Activated CD8-positive, alpha-beta T cell treated with anti-CD3 and anti-CD28 coated beads, Interleukin-2, amount 10 ng/mL, durations not matched to agents 7 days and 5 days (primary cell): ENCODE data around the gene COL4A3. TPM values are rescaled to one million over a fixed set of nuclear protein-coding genes. Genes with fewer than 3 reads are reported as not detected.

Experiments
- ATAC-seq: fragments of 150-1000 bp; cut with Tn5 transposase; one replicate; pipeline ENCODE4 v1.10.0; 2021; ENCODE audit warnings: moderate library complexity
- CTCF ChIA-PET: fragments of 350-600 bp; sonication (Branson Sonifier 250); formaldehyde crosslinking; loops from one replicate; lab custom pipeline; 2021; ENCODE audit warnings: antibody characterized with exemption; lab: Charles Lee
- POLR2A ChIA-PET: fragments of 350-600 bp; sonication (Branson Sonifier 250); formaldehyde crosslinking; loops from one replicate; lab custom pipeline; 2021; ENCODE audit warnings: antibody characterized with exemption; lab: Charles Lee
- DNase-seq: peaks from one replicate; pipeline ENCODE4 v3.0.0-alpha.2; 2020
- H3K27ac Mint-ChIP-seq: one replicate; pipeline ENCODE4 v1.8.0; 2021; ENCODE audit warnings: mild to moderate bottlenecking, mixed read lengths
- H3K27me3 Mint-ChIP-seq: one replicate; pipeline ENCODE4 v1.8.0; 2021; ENCODE audit warnings: low read depth, mixed read lengths
- H3K36me3 Mint-ChIP-seq: one replicate; pipeline ENCODE4 v1.8.0; 2021; ENCODE audit warnings: low read depth, mixed read lengths
- H3K4me1 Mint-ChIP-seq: one replicate; pipeline ENCODE4 v1.8.0; 2021; ENCODE audit warnings: low read depth, mixed read lengths
- H3K4me3 Mint-ChIP-seq: one replicate; pipeline ENCODE4 v1.8.0; 2021; ENCODE audit warnings: mild to moderate bottlenecking, mixed read lengths
- H3K9me3 Mint-ChIP-seq: one replicate; pipeline ENCODE4 v1.8.0; 2022; ENCODE audit warnings: mixed read lengths; ENCODE audit not compliant: insufficient read depth
- total RNA-seq, 2 experiments: library from RNA; stranded (reverse); gene quantifications; one replicate each; pipeline ENCODE4 v1.2.3, GENCODE V29; 2021

Gene COL4A3
- total RNA-seq = not detected

DNA sequence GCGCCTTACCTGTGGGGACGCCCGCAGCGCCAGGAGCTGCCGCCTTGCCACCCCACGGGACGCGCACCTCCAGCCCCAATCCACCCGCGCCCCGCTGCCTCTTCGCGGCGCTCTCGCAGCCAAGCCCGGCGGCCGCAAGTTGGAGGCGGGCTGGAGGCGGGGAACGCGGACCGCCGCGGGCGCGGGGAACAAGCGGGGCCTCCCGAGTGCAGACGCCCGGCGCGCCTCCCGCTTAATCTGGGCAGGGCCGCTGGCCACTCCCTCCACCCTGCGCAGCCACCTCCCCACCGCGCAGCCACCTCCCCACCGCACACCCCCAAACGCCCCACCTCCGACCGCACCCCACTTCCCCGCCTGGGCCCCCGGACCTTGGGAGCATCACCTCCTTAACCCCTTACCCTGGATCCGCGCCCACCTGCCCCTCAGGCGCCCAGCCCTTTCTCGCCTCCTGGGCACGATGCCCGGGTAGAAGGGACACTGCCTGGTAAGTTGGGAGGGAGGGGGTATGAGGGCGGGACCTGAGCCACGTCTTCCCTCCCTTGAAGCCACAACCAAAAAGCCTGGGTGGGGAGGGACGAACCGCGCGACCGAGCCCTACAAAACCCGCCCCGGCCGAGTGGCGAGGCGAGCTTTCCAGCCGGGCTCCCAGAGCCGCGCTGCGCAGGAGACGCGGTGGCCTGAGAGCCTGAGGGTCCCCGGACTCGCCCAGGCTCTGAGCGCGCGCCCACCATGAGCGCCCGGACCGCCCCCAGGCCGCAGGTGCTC is at the start of gene COL4A3, which contains the start of gene COL4A4:
TSS of gene COL4A3 (plus strand) at position 627 of the 765 bp plus-strand sequence. CDS start at position 730, 103 bp downstream.
TSS of gene COL4A4 (minus strand) at position 208 of the 765 bp plus-strand sequence. CDS start 16,722 bp downstream, outside the sequence.
- H3K36me3 Mint-ChIP-seq = no peaks in the 10 kb centered on the region
- H3K4me3 Mint-ChIP-seq = peak within 1 kb of the TSS; percentile 61
- H3K27me3 Mint-ChIP-seq = peaks cover 71% of the 10 kb centered on the region
- peak; percentile 67 for ATAC-seq
- H3K4me1 Mint-ChIP-seq = peaks cover 9% of the 10 kb centered on the region
- POLR2A ChIA-PET = no interaction called here
- no peak within 1 kb of the TSS for H3K27ac Mint-ChIP-seq
- peak; percentile 29 for DNase-seq
- H3K9me3 Mint-ChIP-seq = no peaks in the 10 kb centered on the region
- CTCF ChIA-PET = no interaction called here

DNA sequence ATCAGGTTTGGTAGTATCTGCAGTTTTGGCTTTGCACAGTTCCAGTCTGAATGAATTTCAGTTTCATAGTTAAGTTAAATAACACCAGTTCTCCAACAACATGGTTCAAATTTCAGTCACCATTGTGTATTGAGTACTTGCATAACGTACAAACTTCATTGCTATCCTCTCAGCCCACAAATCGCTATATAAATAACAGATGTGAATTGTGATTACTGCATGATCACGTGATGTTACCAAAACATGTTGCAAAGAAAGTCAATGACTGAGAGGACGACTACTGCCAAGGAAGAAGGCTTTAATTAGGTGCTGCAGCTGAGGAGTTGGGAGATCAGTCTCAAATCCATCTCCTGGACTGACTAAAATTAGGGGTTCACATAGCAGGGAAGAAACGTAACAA is 48.7 kb upstream of the COL4A3 start:
- no peak for ATAC-seq
- H3K36me3 Mint-ChIP-seq = no peaks in the 10 kb centered on the region
- no peaks in the 10 kb centered on the region for H3K4me1 Mint-ChIP-seq
- no peak for DNase-seq
- H3K4me3 Mint-ChIP-seq = no peak overlapping the region
- ChIA-PET POLR2A (no interaction called here), CTCF (no interaction called here)
- H3K9me3 Mint-ChIP-seq = no peaks in the 10 kb centered on the region
- H3K27me3 Mint-ChIP-seq = peaks cover 18% of the 10 kb centered on the region
- no peak overlapping the region for H3K27ac Mint-ChIP-seq

DNA sequence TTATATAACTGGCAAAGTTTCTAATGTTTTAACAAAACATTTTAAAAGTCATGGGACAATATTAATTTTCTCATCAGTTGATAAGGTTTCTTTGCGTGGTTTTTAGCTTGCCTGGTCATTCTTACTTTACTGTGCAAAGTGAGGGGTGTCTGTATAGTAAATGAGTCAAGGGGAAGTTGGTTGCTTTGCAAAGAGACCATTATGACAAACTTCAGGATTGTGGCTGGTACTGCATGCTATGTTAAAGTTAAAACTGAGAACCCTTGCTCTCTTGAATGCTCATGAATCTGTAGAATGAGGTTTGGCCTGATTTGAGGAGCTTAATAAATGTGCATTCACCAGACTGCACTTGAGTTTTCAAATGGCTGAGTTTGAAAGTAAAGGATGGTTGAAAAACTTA is 47.4 kb upstream of the COL4A3 start:
- no peak for ATAC-seq
- CTCF ChIA-PET = no interaction called here
- Mint-ChIP-seq H3K9me3 (no peaks in the 10 kb centered on the region), H3K27ac (no peak overlapping the region), H3K4me3 (no peak overlapping the region), H3K4me1 (no peaks in the 10 kb centered on the region), H3K27me3 (peaks cover 18% of the 10 kb centered on the region), H3K36me3 (no peaks in the 10 kb centered on the region)
- DNase-seq = no peak
- POLR2A ChIA-PET = no interaction called here

DNA sequence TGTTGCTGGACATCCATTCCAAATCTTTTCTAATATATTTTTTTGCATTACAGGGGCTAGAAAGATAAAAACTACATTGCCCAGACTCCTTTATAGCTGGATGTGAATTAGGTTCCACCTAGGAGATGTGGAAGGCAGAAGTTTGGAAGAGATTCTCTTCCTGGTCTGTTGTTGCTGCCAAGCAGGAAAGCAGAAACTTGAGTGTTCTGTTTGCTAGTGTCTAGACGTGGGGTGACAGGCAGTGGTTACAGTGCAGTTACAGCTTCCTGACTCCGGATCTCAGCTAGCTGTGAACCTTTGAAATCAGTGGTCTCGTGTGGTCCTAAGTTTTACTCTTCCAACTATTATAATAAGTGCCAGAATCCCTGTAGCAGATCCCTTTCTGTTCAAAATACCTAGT is 46.6 kb upstream of the COL4A3 start:
- POLR2A ChIA-PET = no interaction called here
- CTCF ChIA-PET = interaction anchor here (1.1 kb wide), 1 partner anchor 11 kb away, joined by 3 read pairs; no protein-coding TSS in a partner anchor

DNA sequence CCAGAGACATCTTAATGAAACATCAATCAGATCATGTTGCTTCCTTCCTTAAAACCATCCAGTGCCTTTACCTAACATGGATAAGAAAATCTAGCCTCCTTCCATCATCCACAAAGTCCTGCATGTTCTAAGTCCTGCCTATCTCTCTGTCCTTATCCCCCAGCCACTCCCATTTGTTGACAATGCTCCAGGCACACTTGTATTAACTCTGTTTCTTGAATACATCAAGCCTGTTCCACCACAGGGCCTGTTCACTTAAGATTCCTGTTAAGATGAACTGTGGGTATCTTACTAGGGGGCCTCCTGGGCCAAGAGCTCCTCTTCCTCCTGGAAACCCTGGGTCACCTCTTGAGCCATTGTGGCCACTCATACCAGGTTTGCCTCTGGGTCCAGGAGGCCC is 46.1 kb upstream of the COL4A3 start:
- DNase-seq (no peak), ATAC-seq (no peak)
- Mint-ChIP-seq H3K4me1 (no peaks in the 10 kb centered on the region), H3K27me3 (peaks cover 16% of the 10 kb centered on the region), H3K36me3 (no peaks in the 10 kb centered on the region), H3K9me3 (no peaks in the 10 kb centered on the region), H3K27ac (no peak overlapping the region), H3K4me3 (no peak overlapping the region)
- ChIA-PET POLR2A (no interaction called here), CTCF (interaction anchor here (1.1 kb wide), 1 partner anchor 10 kb away, joined by 3 read pairs; no protein-coding TSS in a partner anchor)

More for the DNA sequence above, 46.6 kb upstream of the COL4A3 start:
- Mint-ChIP-seq H3K4me1 (no peaks in the 10 kb centered on the region), H3K27me3 (peaks cover 16% of the 10 kb centered on the region), H3K9me3 (no peaks in the 10 kb centered on the region), H3K4me3 (no peak overlapping the region), H3K27ac (no peak overlapping the region), H3K36me3 (no peaks in the 10 kb centered on the region)
- DNase-seq (no peak), ATAC-seq (no peak)

DNA sequence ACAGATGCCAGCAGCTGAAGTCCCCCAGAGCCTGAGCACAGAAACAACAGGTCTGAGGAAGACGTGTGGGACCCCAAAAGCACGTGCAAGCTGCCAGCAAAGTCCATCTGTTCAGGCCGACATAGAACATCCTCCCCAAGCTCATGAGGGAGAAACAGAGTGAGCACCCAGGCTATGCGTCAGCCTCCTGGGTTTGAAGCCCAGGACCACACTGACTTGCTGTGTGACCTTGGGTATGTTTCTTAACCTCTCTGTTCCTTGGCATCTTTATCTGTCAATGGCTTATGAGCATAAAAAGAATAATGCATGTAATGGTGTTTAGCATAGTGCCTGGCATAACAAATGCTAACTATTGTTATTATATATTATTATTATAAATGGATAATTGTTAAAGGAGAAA is 40.7 kb upstream of the COL4A3 start:
- ChIA-PET POLR2A (no interaction called here), CTCF (no interaction called here)
- Mint-ChIP-seq H3K27me3 (peaks cover 13% of the 10 kb centered on the region), H3K9me3 (no peaks in the 10 kb centered on the region), H3K4me1 (no peaks in the 10 kb centered on the region), H3K4me3 (no peak overlapping the region), H3K27ac (no peak overlapping the region), H3K36me3 (no peaks in the 10 kb centered on the region)
- no peak for ATAC-seq
- DNase-seq = no peak

DNA sequence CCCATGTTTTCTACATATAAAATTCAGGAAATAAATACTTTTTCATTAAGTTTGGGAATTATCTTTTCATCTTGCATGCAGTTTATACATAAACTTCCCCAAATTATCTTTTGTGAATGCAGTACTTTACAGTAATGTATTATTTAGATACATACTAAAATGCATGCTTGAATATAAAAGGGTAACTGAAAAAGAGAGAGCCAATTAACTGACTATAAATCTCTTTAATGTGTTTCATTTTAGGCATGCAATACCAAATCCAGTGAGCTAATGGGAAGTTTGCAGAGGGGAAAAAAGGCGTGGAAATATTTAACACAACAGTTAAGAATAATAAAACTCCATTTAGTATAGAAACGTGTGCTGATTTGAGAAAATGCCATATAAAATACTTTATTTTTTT is 39.6 kb upstream of the COL4A3 start:
- Mint-ChIP-seq H3K27ac (no peak overlapping the region), H3K4me1 (no peaks in the 10 kb centered on the region), H3K27me3 (peaks cover 18% of the 10 kb centered on the region), H3K4me3 (no peak overlapping the region), H3K36me3 (no peaks in the 10 kb centered on the region), H3K9me3 (no peaks in the 10 kb centered on the region)
- ATAC-seq (no peak), DNase-seq (no peak)
- ChIA-PET POLR2A (no interaction called here), CTCF (no interaction called here)

DNA sequence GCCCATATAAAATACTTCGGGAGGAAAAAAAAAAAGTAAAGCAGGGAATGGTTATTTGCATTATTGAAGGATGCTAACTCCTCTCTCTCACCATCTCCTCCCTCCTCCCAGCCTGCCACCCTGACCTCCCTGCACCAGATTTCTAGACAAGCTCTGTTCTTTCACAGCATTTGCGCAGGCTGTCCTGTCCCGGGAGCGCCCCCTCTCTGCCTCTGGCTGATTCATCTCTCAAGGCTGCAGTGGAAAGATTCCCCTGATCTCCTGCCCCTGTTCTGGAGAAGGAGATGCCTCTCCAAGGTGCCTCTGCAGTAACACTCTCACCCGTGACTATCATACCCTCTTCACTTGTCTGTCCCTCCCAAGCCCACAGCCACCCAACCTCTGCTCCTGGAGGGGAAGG is 38.9 kb upstream of the COL4A3 start:
- Mint-ChIP-seq H3K4me1 (no peaks in the 10 kb centered on the region), H3K4me3 (no peak overlapping the region), H3K27ac (no peak overlapping the region), H3K36me3 (no peaks in the 10 kb centered on the region), H3K9me3 (no peaks in the 10 kb centered on the region), H3K27me3 (peaks cover 18% of the 10 kb centered on the region)
- POLR2A ChIA-PET = no interaction called here
- no peak for DNase-seq
- CTCF ChIA-PET = no interaction called here
- no peak for ATAC-seq

DNA sequence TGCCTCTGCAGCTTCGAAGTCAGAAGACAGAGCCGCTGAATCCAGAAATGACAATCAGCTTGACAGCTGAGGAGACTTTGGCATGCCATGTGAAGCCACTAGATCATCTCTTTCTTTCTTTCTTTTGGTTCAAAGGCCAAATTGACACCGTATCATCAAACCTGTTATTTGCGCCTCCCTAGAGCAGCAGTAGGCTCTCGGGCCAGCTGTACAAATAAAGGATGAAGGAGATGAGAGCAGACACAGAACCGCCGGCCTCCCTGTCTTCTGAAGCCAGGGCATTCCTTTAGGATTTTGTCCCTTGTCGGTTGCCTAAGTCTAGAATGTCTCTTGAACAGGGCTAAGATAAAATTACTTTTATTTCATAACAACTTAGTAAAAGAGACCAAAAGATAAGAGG is 37.2 kb upstream of the COL4A3 start:
- H3K27me3 Mint-ChIP-seq = peaks cover 18% of the 10 kb centered on the region
- CTCF ChIA-PET = interaction anchor here (3.0 kb wide), 1 partner anchor 111 kb away, joined by 16 read pairs; no protein-coding TSS in a partner anchor
- DNase-seq = no peak

DNA sequence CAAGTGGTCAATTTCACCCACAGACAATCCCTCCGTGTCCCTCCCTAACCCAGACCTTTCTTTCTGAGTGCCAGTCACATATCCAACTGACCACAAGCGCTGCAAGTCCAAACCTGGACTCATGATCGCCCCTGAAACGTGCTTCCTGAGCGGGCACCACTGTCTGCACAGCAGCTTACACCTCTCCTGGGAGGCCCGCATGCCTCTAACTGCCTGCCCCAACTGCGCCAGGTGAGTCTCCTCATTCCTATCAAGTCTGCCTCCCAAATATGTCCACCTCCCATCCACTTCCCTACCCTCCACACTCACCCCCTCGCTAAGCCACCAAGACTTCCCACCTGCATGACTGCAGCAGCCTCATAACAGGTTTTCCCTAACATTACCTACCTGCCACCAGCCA is 33.8 kb upstream of the COL4A3 start:
- POLR2A ChIA-PET = no interaction called here

More for the DNA sequence above, 37.2 kb upstream of the COL4A3 start:
- Mint-ChIP-seq H3K4me3 (no peak overlapping the region), H3K36me3 (no peaks in the 10 kb centered on the region), H3K27ac (no peak overlapping the region), H3K9me3 (no peaks in the 10 kb centered on the region), H3K4me1 (no peaks in the 10 kb centered on the region)
- no peak for ATAC-seq
- POLR2A ChIA-PET = no interaction called here

DNA sequence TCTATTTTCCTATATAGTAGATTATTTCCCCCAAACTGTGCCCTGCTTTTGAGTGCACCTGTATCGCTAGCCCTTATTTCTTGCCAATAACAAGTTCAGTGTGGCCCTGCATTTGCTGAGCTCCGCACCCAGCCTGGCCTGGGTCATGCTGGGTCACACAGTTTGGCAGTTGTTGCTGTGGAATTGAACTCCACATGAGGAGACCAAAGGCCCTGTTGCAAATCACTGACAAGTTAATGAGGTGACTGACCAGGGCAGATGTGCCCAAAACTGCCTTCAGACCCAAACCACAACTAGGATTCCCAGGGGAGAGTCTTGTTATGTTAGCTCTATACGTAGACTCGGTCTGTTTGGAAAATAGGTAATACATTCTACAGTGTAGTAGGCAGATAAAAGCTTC is 31.4 kb upstream of the COL4A3 start:
- DNase-seq (no peak), ATAC-seq (no peak)
- ChIA-PET CTCF (interaction anchor here (2.1 kb wide), 1 partner anchor 633 kb away, joined by 12 read pairs; no protein-coding TSS in a partner anchor), POLR2A (no interaction called here)
- Mint-ChIP-seq H3K36me3 (no peaks in the 10 kb centered on the region), H3K27me3 (peaks cover 10% of the 10 kb centered on the region), H3K4me3 (no peak overlapping the region), H3K27ac (no peak overlapping the region), H3K4me1 (no peaks in the 10 kb centered on the region), H3K9me3 (no peaks in the 10 kb centered on the region)

More for the DNA sequence above, 33.8 kb upstream of the COL4A3 start:
- DNase-seq (no peak), ATAC-seq (no peak)
- H3K27me3 Mint-ChIP-seq = peaks cover 14% of the 10 kb centered on the region
- H3K4me3 Mint-ChIP-seq = no peak overlapping the region
- no peaks in the 10 kb centered on the region for H3K36me3 Mint-ChIP-seq
- no peaks in the 10 kb centered on the region for H3K4me1 Mint-ChIP-seq
- CTCF ChIA-PET = interaction anchor here (1.1 to 1.7 kb wide), 2 partner anchors 108 to 635 kb away, joined by 4 to 11 read pairs; no protein-coding TSS in a partner anchor
- H3K9me3 Mint-ChIP-seq = no peaks in the 10 kb centered on the region
- H3K27ac Mint-ChIP-seq = no peak overlapping the region

DNA sequence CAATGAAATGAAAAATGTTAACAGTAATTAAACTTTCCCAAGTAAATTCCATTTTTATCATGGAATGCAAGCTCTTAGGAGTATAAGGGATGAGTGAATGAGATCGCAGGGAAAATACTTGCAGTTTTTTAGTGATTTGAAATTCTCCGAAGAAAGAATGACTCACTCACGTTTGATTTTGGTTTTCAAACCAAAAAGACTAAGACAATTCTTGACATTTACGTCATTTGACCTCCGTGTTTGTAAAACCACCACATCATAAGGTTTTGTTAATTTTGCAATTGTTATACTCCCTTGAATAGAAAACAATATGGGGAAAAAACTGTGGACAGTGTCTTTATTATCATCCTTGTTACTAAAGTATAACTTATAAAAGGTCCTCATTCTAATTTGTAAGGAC is 29.8 kb upstream of the COL4A3 start:
- H3K27me3 Mint-ChIP-seq = no peaks in the 10 kb centered on the region
- POLR2A ChIA-PET = no interaction called here
- no peak overlapping the region for H3K27ac Mint-ChIP-seq
- no peak overlapping the region for H3K4me3 Mint-ChIP-seq
- no peaks in the 10 kb centered on the region for H3K36me3 Mint-ChIP-seq
- ATAC-seq = no peak
- CTCF ChIA-PET = interaction anchor here (0.7 to 1.1 kb wide), 2 partner anchors 104 to 632 kb away, joined by 3 read pairs; no protein-coding TSS in a partner anchor
- H3K9me3 Mint-ChIP-seq = no peaks in the 10 kb centered on the region
- no peak for DNase-seq
- no peaks in the 10 kb centered on the region for H3K4me1 Mint-ChIP-seq
